Ovary (tissue), 9 donors: Measurements from ENCODE around the gene GNG10. TPM values are rescaled to one million over a fixed set of nuclear protein-coding genes. Genes with fewer than 3 reads are reported as not detected.

Experiments used
- DNase-seq, 5 donors: peaks; one replicate each; pipeline ENCODE4 v3.0.0-alpha.2; 2019 to 2020
- H3K27ac ChIP-seq, 2 donors: fragments of 200-600 bp; one replicate each; pipeline versions ENCODE4 v1.5.1 to v1.8.0; 2019 to 2022
- H3K27me3 ChIP-seq: fragments of 200-600 bp; one replicate; pipeline ENCODE4 v1.8.0; 2022
- H3K36me3 ChIP-seq: fragments of 200-600 bp; sonication (generic); one replicate; pipeline ENCODE4 v1.5.1; 2019
- H3K4me1 ChIP-seq: one replicate; pipeline ENCODE4 v1.8.1; 2013; ENCODE audit warnings: mild to moderate bottlenecking, moderate library complexity; ENCODE audit not compliant: insufficient read depth
- H3K4me3 ChIP-seq: fragments of 200-600 bp; sonication (generic); one replicate; pipeline ENCODE4 v1.5.1; 2017
- H3K9me3 ChIP-seq, 2 donors: fragments of 200-600 bp in 1 of 2; sonication (generic) in 1 of 2; one replicate each; pipeline versions ENCODE4 v1.5.1 to v1.8.1; 2013 to 2019; ENCODE audit warnings: mild to moderate bottlenecking in 1 of 2, moderate library complexity in 1 of 2
- CTCF ChIP-seq, 3 donors: fragments of 450-650 bp in 2 of 3; fragments of 200-600 bp in 1 of 3; IDR thresholded peaks; one replicate each; pipeline versions ENCODE4 v1.5.1 to v1.8.0; 2016 to 2022; ENCODE audit warnings: antibody characterized with exemption in 3 of 3, mild to moderate bottlenecking in 1 of 3
- EP300 ChIP-seq: sonication (generic); formaldehyde crosslinking; IDR thresholded peaks from one replicate; pipeline ENCODE4 v1.6.1; 2017; ENCODE audit warnings: antibody characterized with exemption
- POLR2A ChIP-seq: fragments of 450-650 bp; IDR thresholded peaks from one replicate; pipeline ENCODE4 v1.6.1; 2017; ENCODE audit warnings: antibody characterized with exemption, mild to moderate bottlenecking, moderate library complexity
- WGBS, 3 donors: extraction: QIAGEN DNeasy Blood & Tissue Kit in 1 of 3; methylation state at CpG; one replicate each; pipeline versions ENCODE4 v1.1.5 to v1.1.7; 2013 to 2017; 5-methylcytosine and 5-hydroxymethylcytosine counted together
- intact Hi-C, 4 donors: fragments of 100-400 bp; cut with DNase I; formaldehyde crosslinking; loops; one replicate each; pipeline versions ENCODE4 v1.11.0 to v1.15.1; 2022 to 2023
- polyA plus RNA-seq, 2 donors: library from polyadenylated mRNA; stranded (reverse); fragments of 200-250 nt in 1 of 2; fragments of 350-450 nt in 1 of 2; fragmentation: Illumina TruSeq in 1 of 2; extraction: RNeasy Lipid Tissue Mini Kit (QIAGEN cat#74804) in 1 of 2; gene quantifications; one replicate each; pipeline ENCODE4 v1.2.3, GENCODE V29; 2013 to 2014
- total RNA-seq, 7 donors: library from RNA; depleted of rRNA in 2 of 7; stranded (reverse); fragments of >200 nt in 2 of 7; fragmentation: NEBNext Ultra II Directional in 3 of 7; extraction: Animal tissue kit (Norgen Biotek cat#: 25700) in 3 of 7; gene quantifications; one replicate each; pipeline versions ENCODE4 v1.1.0 to v1.2.4, GENCODE V29; 2016 to 2023
- donor health status: DM: no; HTN: no; CAD: no; lungs with moderate emphysema.
- donor health status: DM: no; HTN: no; CAD: no.
- donor health status: Bipolar disorder and iron deficiency.
- donor health status: DM: yes; HTN: yes; CAD: no.
- donor health status: DM: no; HTN: no; CAD: no.
- donor health status: DM: yes; HTN: yes; CAD: no.

Gene GNG10
- total and polyA plus RNA-seq, 9 donors = 19.8 to 45.8 (median 29.3) TPM

GRCh38 chr9:111646417-111646816 lies 15.0 kb upstream of the GNG10 start:
- no peak overlapping the region for H3K27ac ChIP-seq
- 58 to 64% (median 60%) methylated on average over 2 of the region's 2 CpGs for WGBS, 3 donors
- H3K27me3 ChIP-seq = no peaks in the 10 kb centered on the region
- TF ChIP-seq POLR2A (no peak), CTCF (IDR thresholded peaks at IDR 0.05) (no peak), EP300 (no peak)
- no peaks in the 10 kb centered on the region for H3K4me1 ChIP-seq
- H3K4me3 ChIP-seq = no peak overlapping the region
- H3K36me3 ChIP-seq = no peaks in the 10 kb centered on the region
- intact Hi-C loops = no loop called here
- H3K9me3 ChIP-seq = no peaks in the 10 kb centered on the region
- DNase-seq = no peak

- Histone ChIP-seq H3K27me3 (no peaks in the 10 kb centered on the region), H3K4me3 (no peak overlapping the region), H3K4me1 (no peaks in the 10 kb centered on the region), H3K9me3 (no peaks in the 10 kb centered on the region), H3K36me3 (no peaks in the 10 kb centered on the region), H3K27ac (no peak overlapping the region)
- intact Hi-C loops = no loop called here
- TF ChIP-seq CTCF (IDR thresholded peaks at IDR 0.05) (no peak), EP300 (no peak), POLR2A (no peak)
- 74 to 79% (median 77%) methylated on average over 4 of the region's 4 CpGs for WGBS, 3 donors
- DNase-seq = no peak
Measured at GRCh38 chr9:111648066-111648465, 13.3 kb upstream of the GNG10 start.

- Histone ChIP-seq H3K9me3 (no peaks in the 10 kb centered on the region), H3K27me3 (no peaks in the 10 kb centered on the region), H3K36me3 (no peaks in the 10 kb centered on the region), H3K27ac (no peak overlapping the region), H3K4me3 (no peak overlapping the region), H3K4me1 (no peaks in the 10 kb centered on the region)
- no peak for TF ChIP-seq CTCF (IDR thresholded peaks at IDR 0.05)
- TF ChIP-seq EP300 = no peak
- TF ChIP-seq POLR2A = no peak
- WGBS, 3 donors = 89 to 93% (median 92%) methylated on average over 4 of the region's 4 CpGs
- intact Hi-C loops = no loop called here
- DNase-seq = no peak
Measured at GRCh38 chr9:111649016-111649415, 12.4 kb upstream of the GNG10 start.

GRCh38 chr9:111657051-111657450 lies 4.4 kb upstream of the GNG10 start:
- H3K4me3 ChIP-seq = no peak overlapping the region
- 76 to 79% (median 78%) methylated on average over 6 of the region's 6 CpGs for whole genome bisulfite sequencing, 3 donors
- intact Hi-C loops = no loop called here
- no peaks in the 10 kb centered on the region for H3K36me3 ChIP-seq
- H3K27me3 ChIP-seq = no peaks in the 10 kb centered on the region
- DNase-seq = no peak
- H3K27ac ChIP-seq = no peak overlapping the region
- H3K9me3 ChIP-seq = no peaks in the 10 kb centered on the region
- TF ChIP-seq EP300 = no peak
- no peak for TF ChIP-seq POLR2A
- TF ChIP-seq CTCF (IDR thresholded peaks at IDR 0.05) = no peak
- H3K4me1 ChIP-seq = no peaks in the 10 kb centered on the region

GRCh38 chr9:111658943-111659342 lies 2.5 kb upstream of the GNG10 start:
- no peak overlapping the region for H3K4me3 ChIP-seq
- no peaks in the 10 kb centered on the region for H3K27me3 ChIP-seq
- 67 to 87% (median 69%) methylated on average over 8 of the region's 8 CpGs for WGBS, 3 donors
- no peaks in the 10 kb centered on the region for H3K36me3 ChIP-seq
- intact Hi-C loops = no loop called here
- H3K9me3 ChIP-seq = no peaks in the 10 kb centered on the region
- H3K4me1 ChIP-seq = peaks cover 3% of the 10 kb centered on the region
- no peak overlapping the region for H3K27ac ChIP-seq
- TF ChIP-seq POLR2A (no peak), CTCF (IDR thresholded peaks at IDR 0.05) (no peak), EP300 (no peak)
- DNase-seq = no peak
